NCI-H460 (cell line): ENCODE results near the gene RALGDS. TPM values are rescaled to one million over a fixed set of nuclear protein-coding genes. Genes with fewer than 3 reads are reported as not detected.

Source experiments
- DNase-seq: peaks from one replicate; pipeline ENCODE4 v3.0.0-alpha.2; 2016; ENCODE audit warnings: low read depth; ENCODE audit errors: extremely low read depth
- total RNA-seq: library from RNA; depleted of rRNA; stranded (reverse); fragments of >200 nt; shearing (Covaris generic); gene quantifications from 2 replicates; pipeline ENCODE4 v1.2.3, GENCODE V29; 2014

The RALGDS gene
- total RNA-seq, 1 experiment from 2014 or later: 19.2 TPM

DNA sequence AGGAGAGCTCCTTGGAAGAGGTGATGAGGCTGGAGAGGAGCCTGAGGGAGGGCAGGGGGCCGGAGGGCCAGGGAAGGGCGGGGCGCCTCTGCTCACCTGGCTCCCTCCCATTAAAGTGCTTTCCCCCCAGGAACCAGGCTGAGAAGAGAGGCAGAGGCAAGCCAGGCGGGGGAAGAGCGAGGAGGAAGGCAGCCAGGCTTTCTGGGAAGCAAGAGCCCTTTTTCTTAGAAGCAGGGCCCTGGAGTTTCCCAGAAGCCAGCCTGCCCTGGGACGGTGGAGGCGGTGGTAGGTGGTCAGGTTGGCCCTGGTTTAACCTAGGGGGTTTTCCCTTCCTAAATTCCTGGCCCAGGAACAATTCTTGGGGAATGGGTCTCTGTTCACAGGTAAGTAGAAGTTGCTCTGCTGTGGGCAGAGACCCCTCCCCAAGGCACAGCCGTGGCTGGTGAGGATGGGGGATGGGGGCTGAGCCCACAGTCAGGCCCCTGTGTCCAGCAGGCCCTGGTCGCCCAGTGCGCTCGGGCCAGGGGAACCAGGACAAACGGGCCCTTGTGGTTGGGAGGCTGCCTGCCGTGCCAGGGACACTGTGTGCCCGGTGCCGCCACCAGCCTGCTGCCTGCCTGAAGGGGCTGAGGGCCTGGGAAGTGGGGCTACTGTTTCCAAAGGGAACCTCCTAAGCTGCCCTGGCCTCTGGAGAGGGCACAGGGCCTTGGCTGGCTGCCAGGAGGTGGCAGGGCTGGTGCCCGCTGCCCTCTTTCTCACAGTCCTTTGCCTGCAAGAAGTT, 16.6 kb upstream of the RALGDS start:
- DNase-seq: no peak

DNA sequence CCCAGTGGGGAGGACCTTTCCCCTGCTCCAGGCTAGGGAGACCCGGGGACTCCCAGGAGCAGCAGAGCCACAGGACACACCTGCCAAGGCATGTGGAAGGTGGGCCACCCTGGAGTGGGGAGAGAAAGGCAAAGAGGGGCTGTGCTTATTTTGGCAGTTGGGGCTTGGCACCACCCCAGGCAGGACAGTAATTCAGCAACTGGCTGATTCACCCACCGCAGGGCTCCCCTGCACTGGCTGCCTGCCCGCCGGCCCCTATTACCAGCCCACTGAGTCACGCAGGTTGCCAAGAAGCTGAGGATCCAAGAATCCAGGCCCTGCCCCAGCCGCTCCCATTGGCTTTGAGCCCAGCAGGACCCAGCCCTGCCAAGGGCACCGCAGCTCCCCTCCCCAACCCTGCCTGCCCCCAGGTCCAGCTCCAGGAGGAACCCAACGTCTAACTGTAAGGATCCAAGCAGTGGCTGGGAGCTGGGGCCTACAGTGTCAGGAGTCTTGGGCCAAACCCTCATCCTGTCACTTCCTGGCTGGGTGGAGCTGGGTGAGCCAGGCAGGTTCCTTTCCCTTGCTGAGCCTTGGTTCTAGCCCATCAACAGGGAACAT, 14.2 kb upstream of the RALGDS start:
- DNase-seq: no peak

DNA sequence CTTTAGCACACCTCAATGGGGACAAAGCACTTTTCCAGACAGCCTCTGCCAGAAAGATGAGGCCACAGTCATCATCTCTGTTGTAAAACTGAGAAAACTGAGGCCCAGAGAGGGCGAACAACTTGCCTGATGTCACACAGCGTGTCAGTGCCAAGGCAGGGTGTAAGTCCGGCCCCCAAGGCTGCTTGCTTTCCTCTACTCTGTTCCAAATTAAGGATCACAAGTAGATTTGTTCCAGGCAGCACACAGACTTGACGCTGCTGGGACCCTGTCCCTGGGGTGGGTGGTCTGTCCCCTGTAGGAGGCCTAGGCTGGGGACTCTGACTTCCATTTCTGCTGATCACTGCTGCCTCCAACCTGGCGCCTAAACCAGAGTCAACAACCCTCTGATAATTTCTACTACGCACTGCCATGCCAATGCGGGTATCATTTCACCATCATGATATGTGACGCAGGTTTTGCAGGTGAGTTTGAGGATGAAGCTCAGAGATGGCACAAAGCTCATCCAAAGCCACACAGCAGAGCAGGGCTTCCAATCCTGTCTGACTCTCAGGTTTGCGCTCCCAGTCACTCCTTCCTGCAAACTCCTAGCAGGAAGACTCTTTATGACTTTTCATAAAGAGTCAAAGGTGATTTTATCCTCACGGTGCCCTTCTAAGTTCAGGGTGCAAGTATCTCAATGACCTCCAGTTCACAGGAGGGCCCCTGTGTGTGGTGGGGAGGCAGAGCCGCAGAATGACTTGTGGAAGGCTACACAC, 13.5 kb upstream of the RALGDS start:
- no peak for DNase-seq

DNA sequence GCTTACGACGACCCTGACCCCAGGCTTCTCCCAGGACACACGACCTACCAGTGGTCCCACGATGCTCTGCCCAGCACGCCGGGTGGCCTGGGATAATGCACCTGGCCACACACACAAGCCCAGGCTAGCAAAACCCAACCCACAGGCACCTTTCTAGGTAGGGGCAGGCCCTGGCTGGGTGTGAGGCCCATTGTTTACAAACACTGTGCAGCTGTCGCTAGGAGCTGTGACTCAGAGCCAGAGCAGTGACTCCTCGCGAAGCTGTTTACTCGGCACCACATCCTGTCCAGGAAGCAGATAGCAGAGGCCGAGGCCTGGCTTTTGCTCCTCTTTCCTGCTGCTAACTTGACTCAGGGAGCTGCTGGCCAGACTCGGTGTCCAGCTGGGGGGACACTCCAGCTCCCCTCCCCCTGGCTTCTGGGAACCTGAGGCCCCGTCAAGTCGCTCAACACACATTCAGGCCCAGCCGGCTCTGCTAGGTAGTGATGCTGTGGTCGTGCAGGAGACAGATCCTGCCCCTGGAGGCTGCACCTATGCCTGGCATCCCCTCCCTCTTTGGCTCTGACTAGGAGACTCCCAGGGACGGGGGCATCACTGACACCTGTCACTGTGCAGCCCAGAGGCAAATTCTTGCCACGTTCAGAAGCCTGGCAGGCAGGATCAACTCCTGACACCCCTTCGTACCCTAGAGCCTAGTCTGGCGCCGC, 12.8 kb upstream of the RALGDS start:
- peak; percentile 85 for DNase-seq

DNA sequence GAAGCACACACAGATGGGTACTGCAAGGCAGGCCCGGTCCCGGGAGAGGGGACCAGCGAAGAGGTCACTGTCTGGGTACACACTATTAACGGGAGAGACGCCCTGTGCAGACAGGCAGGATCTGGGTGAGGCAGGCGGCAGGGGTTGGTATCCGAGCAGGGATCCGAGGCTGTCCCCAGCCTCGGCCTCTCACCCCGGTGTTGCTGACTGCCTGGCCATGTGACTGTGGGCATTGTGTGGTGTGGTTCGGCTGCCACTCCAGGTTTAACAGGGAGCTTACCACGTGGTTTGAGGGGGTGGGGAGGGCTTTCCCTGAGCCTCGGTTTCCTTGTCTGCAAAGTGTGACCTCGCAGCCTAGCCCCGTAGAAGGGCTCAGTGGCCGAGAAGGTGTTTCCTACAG, 11.1 kb upstream of the RALGDS start:
- no peak for DNase-seq

DNA sequence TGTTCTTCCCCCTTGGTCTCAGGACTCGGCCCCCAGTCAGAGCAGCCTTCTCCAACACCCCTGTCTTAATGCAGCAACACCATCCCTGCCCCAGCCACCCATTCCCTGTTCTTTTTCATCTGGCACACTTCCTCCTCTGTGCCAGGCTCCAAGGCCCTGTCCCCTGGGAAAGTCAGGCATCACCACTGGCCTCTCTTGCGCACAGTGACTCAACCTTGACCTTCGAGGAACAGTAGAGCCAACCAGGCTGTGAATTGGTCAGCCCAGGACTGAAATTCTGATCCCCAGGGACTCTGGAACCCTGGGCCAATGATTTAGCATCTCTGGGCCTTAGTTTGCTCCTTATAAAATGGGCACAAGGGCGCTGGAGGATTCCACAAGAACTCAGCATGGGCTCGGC, 10.5 kb upstream of the RALGDS start:
- DNase-seq: peak; percentile 70

DNA sequence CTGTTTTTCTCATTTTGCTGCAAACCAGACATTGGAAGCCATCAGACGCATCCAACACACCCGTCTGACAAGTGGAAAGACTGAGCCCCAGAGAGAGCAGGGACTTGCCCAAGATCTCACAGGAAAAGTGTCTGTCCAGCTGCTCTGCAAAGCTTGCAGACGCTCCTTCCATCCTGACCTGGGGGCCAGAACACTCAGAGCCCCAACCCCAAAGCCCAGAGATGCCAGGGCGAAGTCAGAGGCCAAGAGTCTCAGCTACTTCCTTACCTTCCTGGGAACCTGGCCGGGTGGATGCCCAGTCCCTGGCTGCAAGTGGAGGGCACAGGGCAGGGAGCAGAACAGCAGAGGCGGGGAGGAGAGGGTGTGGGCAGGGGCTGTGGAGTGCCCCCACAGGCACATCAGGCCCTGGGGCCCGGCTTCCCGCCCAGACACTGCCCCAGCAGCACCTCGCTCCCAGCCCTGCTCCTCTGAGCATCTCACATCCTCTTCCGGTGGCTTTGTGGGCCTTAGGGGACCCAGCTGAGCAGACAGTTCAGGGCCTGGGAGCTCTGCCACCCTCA, 9.7 kb upstream of the RALGDS start:
- DNase-seq: no peak

DNA sequence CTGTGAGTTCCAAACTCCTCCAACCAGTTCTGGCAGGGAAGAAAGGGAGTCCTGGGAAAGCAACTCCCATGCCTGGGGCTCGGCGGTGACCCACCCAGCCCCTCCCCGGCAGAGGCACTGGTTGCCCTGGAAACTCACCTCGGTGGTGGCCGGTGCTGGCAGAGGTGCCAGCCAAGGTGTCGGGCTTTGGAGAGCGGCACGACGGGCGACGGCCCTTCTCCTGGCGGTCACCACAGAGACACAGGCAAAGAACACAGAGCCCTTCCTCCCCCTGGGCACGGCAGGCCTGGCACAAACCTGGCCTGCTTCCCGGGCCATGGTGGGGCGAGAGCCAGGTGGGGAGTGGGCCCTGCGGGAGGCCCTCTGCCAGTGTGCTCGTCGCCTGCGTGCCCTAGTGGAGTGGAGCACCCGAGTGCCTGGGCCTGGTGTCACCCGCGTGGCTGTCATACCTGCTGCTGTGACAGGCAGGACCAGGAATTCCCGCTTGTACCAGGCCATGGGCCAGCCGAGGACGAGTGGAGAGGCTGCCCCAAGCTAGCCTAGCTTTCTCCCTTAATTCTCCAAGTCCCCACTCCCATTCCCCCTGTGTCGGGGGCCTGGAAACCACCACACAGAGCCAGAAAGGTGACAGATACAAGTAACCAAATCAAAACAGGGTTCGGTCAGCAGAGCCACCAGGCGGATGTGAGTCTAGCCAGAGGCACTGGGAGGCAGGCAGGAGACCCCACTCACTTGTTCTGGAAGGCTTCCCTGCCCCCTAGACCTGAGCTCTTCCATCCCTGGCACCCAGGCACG, 8.2 kb upstream of the RALGDS start:
- DNase-seq: no peak

DNA sequence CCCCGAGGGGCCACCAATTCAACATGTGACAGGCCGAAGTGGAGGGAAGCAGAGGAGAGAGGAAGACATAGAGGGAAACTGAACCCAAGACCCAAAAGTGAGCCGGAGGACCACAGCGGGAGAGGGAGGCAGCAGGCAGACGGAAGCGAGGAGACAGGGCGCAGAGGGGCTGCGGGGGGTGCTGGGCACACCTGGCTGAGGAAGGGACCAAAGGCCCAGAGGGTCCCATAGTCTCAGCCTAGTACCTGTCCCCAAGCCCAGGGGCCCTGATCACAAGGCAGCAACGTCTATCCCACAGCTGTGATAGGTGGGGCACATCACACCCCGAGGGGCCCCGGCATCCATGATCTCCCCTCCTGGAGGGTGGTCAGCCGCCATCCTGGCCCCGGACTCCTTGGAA, 7.1 kb upstream of the RALGDS start:
- no peak for DNase-seq

DNA sequence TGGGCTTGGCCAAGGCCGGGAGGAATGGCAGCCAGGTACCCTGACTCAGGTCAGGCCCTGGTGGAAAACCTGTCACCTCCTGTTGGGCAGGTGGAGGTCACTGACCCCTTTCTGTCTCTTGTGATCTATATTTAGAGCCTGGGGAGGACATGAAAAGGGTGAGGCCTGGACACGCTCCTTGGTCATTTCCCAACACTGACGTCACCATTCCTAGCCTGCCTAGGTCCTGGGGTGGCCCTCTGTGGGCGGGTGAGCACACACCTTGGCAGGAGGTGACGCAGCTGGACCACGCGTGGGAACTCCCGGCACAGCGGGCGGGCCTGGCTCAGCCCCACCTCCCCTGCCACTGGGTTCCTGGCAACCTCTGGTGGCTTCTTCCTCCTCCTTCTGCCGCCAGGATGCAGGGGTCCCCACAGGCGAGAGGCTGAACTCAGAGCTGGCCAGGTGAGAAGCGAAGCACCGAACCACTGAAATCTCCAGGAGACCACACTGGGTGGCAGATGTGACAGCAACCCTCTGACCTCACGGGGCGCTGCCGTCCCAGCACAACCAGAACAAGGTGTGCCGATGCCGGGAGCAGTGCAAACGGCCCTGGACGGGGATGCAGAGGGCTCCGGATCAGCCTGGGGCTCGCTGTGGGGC, 6.4 kb upstream of the RALGDS start:
- DNase-seq: no peak

DNA sequence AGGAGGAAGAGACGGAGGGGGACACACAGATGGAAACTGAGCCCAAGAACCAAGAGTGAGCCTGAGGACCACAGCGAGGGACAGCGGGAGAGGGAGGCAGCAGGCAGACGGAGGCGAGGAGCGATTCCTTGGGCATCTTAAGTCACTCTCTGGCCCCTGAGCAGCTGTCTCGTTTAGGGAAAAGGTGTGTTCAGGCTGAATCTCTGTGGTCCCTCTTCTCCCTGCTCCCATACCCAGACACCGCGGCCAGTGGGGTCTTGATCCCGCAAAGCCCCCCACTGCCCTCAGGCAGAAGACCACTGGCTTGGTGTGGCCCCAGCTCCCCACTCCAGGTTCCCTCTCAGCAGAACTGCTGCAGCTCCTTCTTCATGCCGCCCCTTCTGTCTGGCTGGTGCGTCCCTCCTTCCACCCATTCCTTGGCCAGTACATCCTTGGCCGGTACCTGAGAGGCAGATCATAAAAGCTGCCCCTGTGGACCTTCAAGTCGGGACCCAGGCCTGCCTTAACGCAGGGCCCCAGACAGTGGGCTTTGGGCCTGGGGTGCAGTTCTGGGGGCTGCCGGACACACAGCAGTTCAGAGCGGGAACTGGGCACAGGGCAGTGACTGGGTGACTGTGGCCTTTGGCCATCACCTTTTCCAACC, 5.8 kb upstream of the RALGDS start:
- no peak for DNase-seq

DNA sequence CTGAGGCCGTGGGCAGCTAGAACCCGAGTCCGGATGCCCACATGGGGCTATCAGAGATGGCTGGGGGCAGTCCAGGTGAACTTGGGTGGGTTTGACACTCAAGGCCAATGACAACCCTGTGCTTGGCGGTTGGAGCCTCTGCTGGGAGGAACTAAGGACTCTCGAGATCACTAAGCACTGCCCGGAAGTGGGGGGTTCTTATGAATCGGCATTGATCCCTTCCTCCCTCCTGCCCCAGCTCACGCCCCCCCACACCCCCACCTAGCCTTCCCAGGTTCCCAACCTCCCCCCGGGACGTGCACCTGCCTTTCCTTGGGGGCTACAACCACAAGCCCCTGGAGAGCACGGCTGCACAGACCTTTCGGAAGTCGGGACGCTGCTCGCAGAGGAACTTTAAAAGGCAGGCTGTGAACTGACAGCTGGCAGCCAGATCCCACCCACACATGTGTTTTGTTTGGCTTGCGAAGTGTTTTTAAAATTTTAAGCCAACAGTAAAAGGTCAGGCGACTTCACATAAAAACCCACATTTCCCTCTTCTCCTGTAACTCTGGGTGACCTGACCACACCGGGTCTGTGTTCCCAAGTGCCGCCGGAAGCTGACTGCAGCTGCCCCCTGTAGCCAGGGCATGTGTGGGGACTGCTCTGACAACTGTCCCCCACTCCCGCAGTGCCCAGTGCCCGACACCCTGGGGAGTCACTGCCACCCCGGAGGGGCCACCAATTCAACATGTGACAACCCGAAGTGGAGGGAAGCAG, 5.1 kb upstream of the RALGDS start:
- DNase-seq: no peak

DNA sequence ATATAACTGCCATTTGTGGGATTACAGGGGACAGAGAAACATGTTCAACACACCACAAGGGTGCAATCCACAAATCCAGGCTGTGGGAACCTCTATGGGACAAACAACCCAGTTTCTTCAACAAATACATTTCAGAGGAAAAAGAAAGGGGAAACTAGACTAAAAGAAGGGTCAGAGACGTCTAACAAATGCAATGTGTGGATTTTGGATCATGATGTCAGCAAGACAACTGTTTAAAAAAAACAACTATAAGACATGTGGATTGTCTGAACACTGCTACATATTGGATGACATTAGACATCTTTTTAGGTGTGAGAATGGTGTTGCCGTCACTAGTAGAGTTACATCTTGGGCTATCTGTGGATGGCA, 3.9 kb upstream of the RALGDS start:
- no peak for DNase-seq

DNA sequence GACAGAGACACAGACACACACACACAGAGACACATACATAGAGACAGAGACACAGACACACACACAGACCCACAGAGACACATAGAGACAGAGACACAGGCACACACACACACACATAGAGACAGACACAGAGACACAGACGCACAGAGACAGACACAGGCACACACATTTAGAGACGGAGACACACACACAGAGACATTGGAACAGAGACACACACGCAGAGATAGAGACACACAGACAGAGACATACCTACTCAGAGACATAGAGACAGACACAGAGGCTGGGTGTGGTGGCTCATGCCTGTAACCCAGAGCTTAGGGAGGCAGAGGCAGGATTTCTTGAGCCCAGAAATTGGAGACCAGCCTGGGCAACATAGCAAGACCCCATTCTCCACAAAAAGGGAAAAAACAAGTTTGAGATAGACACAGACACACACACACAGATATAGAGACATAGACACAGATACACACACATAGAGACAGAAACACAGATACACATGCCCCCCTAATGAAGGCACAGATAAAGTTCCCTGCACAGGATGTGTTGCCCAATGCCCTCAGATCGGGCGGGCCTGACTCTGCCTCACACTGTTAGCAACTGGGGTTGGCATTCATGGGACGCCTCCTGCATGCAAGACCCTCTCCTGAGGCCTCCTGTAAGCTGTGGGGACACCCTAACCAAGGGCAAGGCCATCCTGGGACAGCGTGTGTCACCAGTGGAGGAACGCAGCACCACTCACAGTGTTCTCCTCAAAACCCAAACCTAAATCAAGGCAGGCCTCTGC, 3.3 kb upstream of the RALGDS start:
- no peak for DNase-seq

DNA sequence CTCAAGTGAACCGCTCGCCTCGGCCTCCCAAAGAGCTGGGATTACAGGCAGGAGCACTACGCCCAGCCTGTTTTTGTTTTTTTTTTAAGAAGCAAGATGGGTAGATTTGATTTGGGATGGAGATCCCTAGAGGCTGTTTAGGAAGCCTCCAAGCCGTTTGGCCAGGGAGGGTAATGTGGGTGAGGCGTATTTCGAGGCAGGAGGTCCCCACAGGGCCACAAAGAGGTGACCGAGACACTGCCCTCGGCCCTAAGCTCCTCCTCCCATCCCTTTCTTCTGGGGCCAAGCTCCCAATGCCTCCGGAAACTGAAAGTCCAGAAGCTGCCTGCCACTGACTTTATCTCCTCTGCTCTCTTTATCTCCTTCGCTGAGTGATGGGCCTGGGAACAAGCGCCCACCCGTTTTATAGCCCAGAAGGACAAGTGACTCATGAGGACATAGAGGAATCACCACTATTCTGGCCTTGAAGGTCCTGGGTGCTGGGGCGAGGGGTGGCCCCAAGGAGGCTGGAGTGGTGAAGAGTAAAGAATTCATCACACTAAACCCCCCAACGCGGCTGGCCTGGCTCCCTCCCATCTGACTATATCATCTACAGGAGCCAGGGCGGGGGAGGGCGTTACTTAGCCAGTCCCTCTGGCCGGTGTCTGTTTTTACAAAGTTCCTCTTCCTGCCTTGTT, 2.0 kb upstream of the RALGDS start:
- no peak for DNase-seq

DNA sequence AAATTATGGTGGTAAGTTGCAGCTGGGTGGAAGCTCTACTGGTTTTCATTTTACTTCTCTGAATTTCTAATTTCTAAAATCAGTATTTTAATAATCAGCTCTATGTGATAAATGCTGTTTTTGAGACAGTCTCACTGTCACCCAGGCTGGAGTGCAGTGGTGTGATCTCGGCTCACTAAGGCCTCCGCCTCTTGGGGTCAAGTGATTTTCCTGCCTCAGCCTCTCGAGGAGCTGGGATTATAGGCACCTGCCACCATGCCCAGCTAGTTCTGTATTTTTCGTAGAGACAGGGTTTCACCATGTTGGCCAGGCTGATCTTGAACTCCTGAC, 1.5 kb upstream of the RALGDS start:
- no peak for DNase-seq

DNA sequence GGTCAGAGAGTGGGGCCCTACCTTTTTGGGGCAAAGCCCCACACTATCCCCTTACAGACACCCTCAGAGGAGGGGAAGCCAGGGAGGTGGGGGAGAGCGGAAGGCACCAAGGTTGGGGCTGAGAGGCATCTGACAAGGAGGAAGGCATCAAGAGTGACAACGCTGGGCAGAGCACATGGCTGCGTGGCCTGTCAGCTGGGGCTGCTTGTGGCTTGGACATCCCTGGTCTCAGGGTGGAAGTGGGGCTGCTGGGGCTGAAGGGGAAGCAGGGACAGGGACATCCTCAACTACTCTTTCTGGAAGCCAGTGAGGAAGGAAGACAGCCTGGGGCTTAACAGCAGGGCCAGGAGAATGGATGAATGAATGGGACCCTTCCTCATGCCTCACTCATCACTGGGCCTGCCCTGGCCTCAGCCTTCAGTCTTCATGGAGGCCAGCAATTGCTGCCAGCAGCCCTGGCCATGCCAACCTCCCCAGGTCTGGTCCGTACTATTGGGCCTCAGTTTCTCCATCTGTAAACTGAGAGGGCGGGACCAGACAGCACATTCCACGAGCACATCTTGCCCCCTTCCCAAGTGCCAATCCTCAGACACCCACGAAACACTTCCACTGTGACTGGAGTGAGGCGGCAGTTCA, 993 bp upstream of the RALGDS start:
- DNase-seq: no peak
